GM23338 (cell line): Measurements from ENCODE around the gene TSPAN3. TPM values are rescaled to one million over a fixed set of nuclear protein-coding genes. Genes with fewer than 3 reads are reported as not detected.

ENCODE experiments used
- ATAC-seq: fragments of 200-7000 bp; cut with Tn5 transposase; 3 replicates; pipeline ENCODE4 v1.9.1; 2020
- DNase-seq: peaks from one replicate; pipeline ENCODE4 v3.0.0-alpha.2; 2015; ENCODE audit warnings: low spot score
- H2AFZ ChIP-seq: fragments of 200-600 bp; sonication (generic); 2 replicates; pipeline ENCODE4 v1.8.0; 2016; ENCODE audit warnings: antibody characterized with exemption, mild to moderate bottlenecking, moderate library complexity
- H3F3A ChIP-seq: fragments of 200-600 bp; sonication (generic); replicated peaks from 2 replicates; pipeline ENCODE4 v1.8.0; 2017; ENCODE audit warnings: antibody characterized with exemption, mixed run types, low read depth
- H3K27ac ChIP-seq: fragments of 200-600 bp; sonication (generic); 2 replicates; pipeline ENCODE4 v1.6.1; 2016; ENCODE audit warnings: low read depth
- H3K27me3 ChIP-seq: fragments of 200-600 bp; sonication (generic); 2 replicates; pipeline ENCODE4 v1.8.0; 2016; ENCODE audit warnings: mild to moderate bottlenecking, mixed run types, moderate library complexity; ENCODE audit not compliant: insufficient read depth
- H3K36me3 ChIP-seq: fragments of 200-600 bp; sonication (generic); 2 replicates; pipeline ENCODE4 v1.8.0; 2016; ENCODE audit warnings: mild to moderate bottlenecking; ENCODE audit not compliant: insufficient read depth
- H3K4me1 ChIP-seq: fragments of 200-600 bp; sonication (generic); 2 replicates; pipeline ENCODE4 v1.8.0; 2016; ENCODE audit warnings: mild to moderate bottlenecking, moderate library complexity; ENCODE audit not compliant: insufficient read depth
- H3K4me2 ChIP-seq: fragments of 200-600 bp; sonication (generic); 2 replicates; pipeline ENCODE4 v1.7.1; 2017; ENCODE audit warnings: mixed run types
- H3K4me3 ChIP-seq: fragments of 200-600 bp; sonication (generic); 2 replicates; pipeline ENCODE4 v1.6.1; 2016; ENCODE audit warnings: mixed run types
- H3K79me2 ChIP-seq: fragments of 200-600 bp; sonication (generic); replicated peaks from 2 replicates; pipeline ENCODE4 v1.8.0; 2017; ENCODE audit warnings: mild to moderate bottlenecking; ENCODE audit not compliant: insufficient read depth
- H3K9me2 ChIP-seq: fragments of 200-600 bp; sonication (generic); 2 replicates; pipeline ENCODE4 v1.8.0; 2017; ENCODE audit not compliant: insufficient read depth
- H4K20me1 ChIP-seq: fragments of 200-600 bp; sonication (generic); replicated peaks from 2 replicates; pipeline ENCODE4 v1.8.0; 2017; ENCODE audit warnings: mild to moderate bottlenecking; ENCODE audit not compliant: insufficient read depth
- H3K27ac Mint-ChIP-seq: 2 replicates; pipeline ENCODE4 v1.8.0; 2020; ENCODE audit warnings: inconsistent platforms, mild to moderate bottlenecking, moderate library complexity, mixed read lengths
- H3K27me3 Mint-ChIP-seq: 3 replicates; pipeline ENCODE4 v1.8.0; 2022; ENCODE audit warnings: low read depth, mild to moderate bottlenecking, moderate library complexity, mixed read lengths, inconsistent platforms; ENCODE audit not compliant: insufficient read depth, poor library complexity
- H3K36me3 Mint-ChIP-seq: 3 replicates; pipeline ENCODE4 v1.8.0; 2021; ENCODE audit warnings: low read depth, mild to moderate bottlenecking, inconsistent platforms, moderate library complexity, mixed read lengths
- H3K4me1 Mint-ChIP-seq: 3 replicates; pipeline ENCODE4 v1.8.0; 2020; ENCODE audit warnings: mild to moderate bottlenecking, inconsistent platforms, mixed read lengths
- H3K4me3 Mint-ChIP-seq: 3 replicates; pipeline ENCODE4 v1.8.0; 2021; ENCODE audit warnings: moderate library complexity, mild to moderate bottlenecking, inconsistent platforms, mixed read lengths
- H3K9me3 Mint-ChIP-seq: 3 replicates; pipeline ENCODE4 v1.8.0; 2020; ENCODE audit warnings: moderate library complexity, mild to moderate bottlenecking, inconsistent platforms, mixed read lengths
- CREB1 ChIP-seq: fragments of 250-450 bp; sonication (Bioruptor Pico); IDR thresholded peaks from 2 replicates; pipeline ENCODE4 v1.5.0; 2020; ENCODE audit warnings: low read depth, mild to moderate bottlenecking, moderate library complexity
- ETS1 ChIP-seq: IDR thresholded peaks from 2 replicates; pipeline ENCODE4 v1.6.1; 2016; ENCODE audit warnings: antibody characterized with exemption
- EZH2 ChIP-seq: fragments of 200-600 bp; sonication (generic); IDR thresholded peaks from one replicate; pipeline ENCODE4 v1.8.0; 2017; ENCODE audit warnings: antibody characterized with exemption, mild to moderate bottlenecking, low read depth; ENCODE audit not compliant: unreplicated experiment
- EZH2phosphoT487 ChIP-seq: fragments of 200-600 bp; sonication (generic); IDR thresholded peaks from one replicate; pipeline ENCODE4 v1.8.1; 2018; ENCODE audit warnings: antibody characterized with exemption; ENCODE audit not compliant: unreplicated experiment
- NANOG ChIP-seq: IDR thresholded peaks from 2 replicates; pipeline ENCODE4 v1.6.1; 2016; ENCODE audit warnings: antibody characterized with exemption, borderline replicate concordance
- POLR2AphosphoS5 ChIP-seq: IDR thresholded peaks from 2 replicates; pipeline ENCODE4 v1.6.1; 2016; ENCODE audit warnings: antibody characterized with exemption, low read depth
- STAT1 ChIP-seq: IDR thresholded peaks from one replicate; pipeline ENCODE4 v1.6.1; 2016; ENCODE audit warnings: antibody characterized with exemption; ENCODE audit not compliant: unreplicated experiment
- ZNF114 ChIP-seq: fragments of 250-450 bp; sonication (Bioruptor Pico); IDR thresholded peaks from 2 replicates; pipeline ENCODE4 v1.5.0; 2020; ENCODE audit warnings: mild to moderate bottlenecking, moderate library complexity
- ZNF331 ChIP-seq: fragments of 250-450 bp; sonication (Bioruptor Pico); IDR thresholded peaks from 2 replicates; pipeline ENCODE4 v1.5.0; 2020; ENCODE audit warnings: low read depth, mild to moderate bottlenecking, moderate library complexity
- ZNF462 ChIP-seq: fragments of 250-450 bp; sonication (Bioruptor Pico); IDR thresholded peaks from 2 replicates; pipeline ENCODE4 v1.5.0; 2020; ENCODE audit warnings: mild to moderate bottlenecking, moderate library complexity
- polyA plus RNA-seq: library from polyadenylated mRNA; unstranded; fragments of >200 nt; fragmentation: Nextera tagmentation; extraction: Ambion mirVana; gene quantifications from 2 replicates; pipeline ENCODE4 v1.2.1, GENCODE V29; 2016
- total RNA-seq: library from RNA; depleted of rRNA; stranded (reverse); fragments of >200 nt; shearing (Covaris generic); gene quantifications from 2 replicates; pipeline ENCODE4 v1.2.3, GENCODE V29; 2014
- TF ChIP-seq, protein P1 (sequence below), 2 experiments: fragments of 200-600 bp in 1 of 2; sonication (generic) in 1 of 2; conservative IDR thresholded peaks; 2 replicates each; pipeline versions ENCODE4 v1.5.1 to v1.6.1; 2016 to 2017; ENCODE audit warnings: antibody characterized with exemption in 2 of 2, low read depth in 2 of 2, mild to moderate bottlenecking in 2 of 2, moderate library complexity in 1 of 2

TSPAN3 gene
- total and polyA plus RNA-seq, 2 experiments from 2014 or later, result 72.5 to 159 TPM

- TF ChIP-seq POLR2AphosphoS5 (no peak), CREB1 (CRISPR knock-in tag) (no peak)
Observed at GRCh38 chr15:77021088-77021481, 49.8 kb downstream of the TSPAN3 start (continued).

- Histone ChIP-seq H3K9me2 (no peaks in the 10 kb centered on the region), H3K4me3 (no peak overlapping the region), H3K27ac (no peak overlapping the region), H3K79me2 (no peaks in the 10 kb centered on the region), H4K20me1 (no peaks in the 10 kb centered on the region), H3K36me3 (no peaks in the 10 kb centered on the region), H3F3A (no peaks in the 10 kb centered on the region), H2AFZ (no peak overlapping the region), H3K27me3 (no peaks in the 10 kb centered on the region), H3K4me2 (no peak overlapping the region), H3K4me1 (no peaks in the 10 kb centered on the region)
- peaks cover 3% of the 10 kb centered on the region; the same call in 2 of the 3 replicates for H3K4me1 Mint-ChIP-seq
- no peaks in the 10 kb centered on the region; the same call in 2 of the 3 replicates for H3K9me3 Mint-ChIP-seq
- H3K27ac Mint-ChIP-seq, result no peak overlapping the region
- DNase-seq, result no peak
- H3K27me3 Mint-ChIP-seq, result peaks cover 15% of the 10 kb centered on the region
- ATAC-seq, result no peak
- TF ChIP-seq, protein P1, sequence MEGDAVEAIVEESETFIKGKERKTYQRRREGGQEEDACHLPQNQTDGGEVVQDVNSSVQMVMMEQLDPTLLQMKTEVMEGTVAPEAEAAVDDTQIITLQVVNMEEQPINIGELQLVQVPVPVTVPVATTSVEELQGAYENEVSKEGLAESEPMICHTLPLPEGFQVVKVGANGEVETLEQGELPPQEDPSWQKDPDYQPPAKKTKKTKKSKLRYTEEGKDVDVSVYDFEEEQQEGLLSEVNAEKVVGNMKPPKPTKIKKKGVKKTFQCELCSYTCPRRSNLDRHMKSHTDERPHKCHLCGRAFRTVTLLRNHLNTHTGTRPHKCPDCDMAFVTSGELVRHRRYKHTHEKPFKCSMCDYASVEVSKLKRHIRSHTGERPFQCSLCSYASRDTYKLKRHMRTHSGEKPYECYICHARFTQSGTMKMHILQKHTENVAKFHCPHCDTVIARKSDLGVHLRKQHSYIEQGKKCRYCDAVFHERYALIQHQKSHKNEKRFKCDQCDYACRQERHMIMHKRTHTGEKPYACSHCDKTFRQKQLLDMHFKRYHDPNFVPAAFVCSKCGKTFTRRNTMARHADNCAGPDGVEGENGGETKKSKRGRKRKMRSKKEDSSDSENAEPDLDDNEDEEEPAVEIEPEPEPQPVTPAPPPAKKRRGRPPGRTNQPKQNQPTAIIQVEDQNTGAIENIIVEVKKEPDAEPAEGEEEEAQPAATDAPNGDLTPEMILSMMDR (conservative IDR thresholded peaks at IDR 0.05; ENCODE audit: low read depth in 2 of 2), result no peak
- no peak for TF ChIP-seq STAT1
- no peak for TF ChIP-seq EZH2phosphoT487
- TF ChIP-seq NANOG, result no peak
- no peak for TF ChIP-seq POLR2AphosphoS5
- no peak for TF ChIP-seq ETS1
- no peak for TF ChIP-seq ZNF462 (CRISPR knock-in tag)
- no peak for TF ChIP-seq ZNF331
- TF ChIP-seq ZNF114 (CRISPR knock-in tag), result no peak
- TF ChIP-seq CREB1 (CRISPR knock-in tag), result no peak
- no peak for TF ChIP-seq EZH2
- H3K4me3 Mint-ChIP-seq, result no peak overlapping the region
- H3K36me3 Mint-ChIP-seq, result no peaks in the 10 kb centered on the region; the same call in 2 of the 3 replicates
Observed at GRCh38 chr15:77020348-77021087, 50.4 kb downstream of the TSPAN3 start.
